Measurements from ENCODE around the gene UCP3.
A peak's percentile ranks its signal among the peaks of the same experiment; 100 is the strongest.

Gene UCP3

DNA sequence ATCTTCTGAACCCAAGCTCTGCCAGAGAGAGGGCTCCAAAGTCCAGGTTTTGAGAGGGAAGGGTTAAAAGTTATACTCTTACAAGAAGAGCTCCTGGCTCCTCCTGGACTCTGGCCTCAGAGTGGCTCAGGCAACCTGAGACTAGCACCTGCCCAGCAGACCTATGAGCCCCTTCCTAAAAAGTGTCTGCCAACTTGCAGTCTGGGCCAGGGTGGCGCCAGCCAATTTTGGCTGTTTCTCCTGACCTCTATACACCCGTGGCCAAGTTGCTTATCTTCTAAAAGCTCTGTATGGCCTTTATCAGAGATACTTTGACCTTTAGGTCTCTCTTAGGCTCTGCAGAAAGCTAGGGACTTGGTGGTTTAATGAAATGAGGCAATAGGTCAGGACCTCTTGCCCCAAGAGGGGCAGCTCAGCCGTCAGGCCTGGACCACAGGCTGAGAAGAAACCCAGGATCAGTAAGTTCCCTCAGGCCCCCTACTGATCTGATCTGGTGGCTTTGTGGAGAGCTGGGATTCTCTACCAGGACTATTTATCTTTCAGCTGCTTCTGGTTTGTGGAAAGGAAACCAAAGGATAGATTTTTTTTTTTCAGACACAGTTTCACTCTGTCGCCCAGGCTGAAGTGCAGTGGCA, 10.3 kb upstream of the UCP3 start:
- DNase-seq (ENCODE audit: low read depth in 1 of 2, low spot score in 1 of 2): no peak

DNA sequence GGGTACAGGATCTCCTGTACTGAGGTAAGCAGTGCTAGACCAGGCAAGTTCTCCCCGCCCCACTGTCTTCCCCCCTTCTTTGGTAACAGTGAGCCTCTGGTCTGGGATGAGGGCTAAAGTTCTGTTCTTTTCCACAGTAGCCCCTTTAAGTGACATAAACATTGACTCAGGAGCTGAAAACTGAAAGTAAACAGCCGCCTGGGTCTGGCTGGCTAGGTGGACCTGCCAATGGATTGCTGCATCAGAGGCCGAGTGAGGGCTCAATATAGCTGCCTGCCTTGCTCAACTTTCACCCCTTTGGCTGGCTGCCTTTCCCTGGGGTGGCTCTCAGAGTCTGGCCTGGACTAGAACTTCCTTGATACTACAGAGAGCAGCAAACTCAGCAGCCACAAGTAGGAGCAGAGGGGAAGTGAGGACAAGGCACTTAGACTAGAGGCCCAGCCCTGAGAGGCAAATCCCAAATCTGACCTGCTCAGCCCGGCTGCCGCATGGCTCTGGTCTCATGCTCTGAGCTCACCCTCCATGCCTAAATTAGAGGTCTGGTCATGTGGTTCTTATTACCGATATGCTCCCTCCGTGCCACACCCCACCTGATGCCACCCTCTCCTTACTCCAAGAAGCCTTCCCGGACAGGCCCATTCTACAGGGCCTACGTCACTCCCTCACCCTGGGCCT, 9.6 kb upstream of the UCP3 start:
- no peak for DNase-seq (ENCODE audit: low read depth in 1 of 2, low spot score in 1 of 2)

DNA sequence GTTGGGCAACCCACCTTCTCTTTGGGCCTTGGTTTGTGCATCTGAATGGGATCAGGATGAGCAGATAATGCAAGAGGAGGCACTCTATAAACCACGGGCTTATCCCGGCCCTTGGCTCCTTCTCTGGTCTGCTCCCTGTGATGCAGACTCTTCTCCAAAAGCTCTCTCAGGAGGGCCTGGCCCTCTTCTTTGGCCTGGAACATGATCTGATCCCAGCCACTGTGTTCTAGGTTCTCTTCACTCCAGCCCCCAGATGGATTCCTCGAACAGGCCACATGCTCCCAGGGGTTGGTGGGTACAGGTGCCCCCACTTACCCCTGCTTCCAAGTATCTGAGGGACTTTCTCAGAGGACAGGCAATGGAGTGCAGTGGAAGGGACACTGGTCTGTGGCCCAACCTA, 8.7 kb upstream of the UCP3 start:
- DNase-seq (ENCODE audit: low read depth in 1 of 2, low spot score in 1 of 2): no peak

DNA sequence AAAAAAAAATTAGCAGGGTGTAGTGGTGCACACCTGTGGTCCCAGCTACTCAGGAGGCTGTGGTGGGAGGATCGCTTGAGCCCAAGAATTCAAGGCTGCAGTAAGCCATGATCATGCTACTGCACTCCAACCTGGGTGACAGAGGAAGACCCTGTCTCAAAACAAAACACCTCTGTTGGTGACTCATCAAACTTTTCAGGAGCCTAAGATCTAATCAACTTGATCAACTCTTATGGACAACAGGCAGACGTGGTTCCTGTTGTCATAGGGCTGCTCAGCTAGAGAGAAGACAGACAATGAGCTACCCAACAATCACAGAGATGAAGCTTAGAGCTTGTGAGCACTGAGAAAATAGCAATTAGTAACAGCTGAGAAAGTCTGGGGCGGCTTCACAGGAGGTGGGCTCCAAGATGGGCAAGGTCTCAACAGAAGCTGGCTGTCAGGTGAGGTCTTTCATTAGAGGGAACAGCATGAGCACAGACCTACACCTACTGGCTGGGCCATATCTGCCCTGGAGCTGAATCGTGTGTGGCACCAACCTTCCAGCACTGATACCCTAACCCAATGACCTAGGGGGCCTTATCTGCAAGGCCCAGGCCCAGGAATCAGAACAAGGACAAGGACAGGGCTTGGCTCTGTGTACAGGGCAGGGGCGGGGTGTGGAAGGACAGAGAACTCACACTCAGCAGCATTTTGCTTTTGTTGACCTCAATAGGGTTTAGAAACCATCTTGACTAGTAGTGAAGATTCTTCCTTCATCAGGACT, 7.2 kb upstream of the UCP3 start:
- DNase-seq (ENCODE audit: low read depth in 1 of 2, low spot score in 1 of 2): no peak

DNA sequence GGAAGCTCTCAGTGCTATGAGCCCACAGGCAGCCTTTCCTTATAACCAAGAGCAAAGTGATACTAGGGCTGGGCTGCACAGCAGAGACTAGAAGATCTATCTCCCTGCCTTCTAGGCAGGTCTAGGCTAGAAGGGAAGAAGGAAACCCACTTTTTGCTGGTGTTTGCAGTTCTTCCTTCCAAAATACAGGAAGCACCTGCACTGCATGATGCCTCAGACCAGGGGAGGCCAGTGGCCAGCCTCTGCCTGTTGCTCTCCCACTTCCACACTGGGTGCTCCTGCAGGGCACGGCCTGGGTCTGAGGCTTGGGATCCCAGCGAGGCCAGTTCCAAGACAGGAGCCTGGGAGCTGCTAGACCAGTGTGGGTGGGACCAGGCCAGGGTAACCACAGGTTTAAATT, 6.0 kb upstream of the UCP3 start:
- no peak for DNase-seq (ENCODE audit: low read depth in 1 of 2, low spot score in 1 of 2)

DNA sequence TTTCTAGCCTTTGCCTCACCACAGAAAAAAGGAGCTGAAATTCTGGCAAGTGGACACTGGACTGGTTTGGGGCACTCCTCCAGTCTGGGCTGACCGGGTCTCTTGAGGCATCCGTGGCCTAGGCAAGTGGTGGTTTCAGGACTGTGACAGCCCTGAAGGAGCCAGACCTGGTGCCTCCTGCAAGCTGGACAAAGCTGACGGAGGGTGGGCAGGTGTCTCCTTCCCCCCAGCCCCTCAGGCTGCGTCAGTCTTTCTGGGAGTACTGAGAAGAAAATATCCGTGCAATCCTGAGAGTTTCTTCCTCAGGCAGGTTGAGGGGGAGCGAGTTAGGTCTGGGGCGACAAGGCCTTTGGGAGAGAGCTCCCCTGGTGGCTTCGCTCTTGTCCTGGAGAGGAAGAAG, 4.3 kb upstream of the UCP3 start:
- DNase-seq (ENCODE audit: low read depth in 1 of 2, low spot score in 1 of 2): no peak

DNA sequence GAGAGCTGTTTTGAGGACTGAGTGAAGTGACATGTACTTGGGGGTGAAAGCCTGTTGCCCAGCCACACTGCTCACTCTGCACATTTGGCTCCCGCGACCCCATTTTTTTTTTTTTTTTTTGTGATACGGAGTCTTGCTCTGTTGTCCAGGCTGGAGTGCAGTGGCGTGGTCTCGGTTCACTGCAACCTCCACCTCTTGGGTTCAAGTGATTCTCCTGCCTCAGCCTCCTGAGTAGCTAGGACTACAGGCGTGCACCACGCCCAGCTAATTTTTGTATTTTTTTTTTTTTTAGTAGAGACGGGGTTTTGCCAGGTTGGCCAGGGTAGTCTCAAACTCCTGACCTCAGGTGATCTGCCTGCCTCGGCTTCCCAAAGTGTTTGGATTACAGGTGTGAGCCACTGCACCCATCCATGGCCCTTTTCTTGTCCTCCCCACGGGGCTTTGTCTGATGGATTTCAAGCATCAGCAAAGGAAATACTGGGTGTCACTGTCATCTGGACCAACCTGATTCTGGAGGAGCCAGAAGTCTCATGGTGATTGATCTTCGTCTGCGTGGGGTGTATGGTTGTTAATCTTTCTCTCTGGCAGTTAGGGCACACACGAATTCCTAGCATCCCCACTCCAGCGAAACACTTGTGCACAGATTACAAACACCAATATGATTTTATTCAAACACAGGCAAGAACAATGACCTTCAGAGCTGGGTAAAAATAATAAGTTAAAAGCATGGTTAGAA, 3.4 kb upstream of the UCP3 start:
- no peak for DNase-seq (ENCODE audit: low read depth in 1 of 2, low spot score in 1 of 2)

DNA sequence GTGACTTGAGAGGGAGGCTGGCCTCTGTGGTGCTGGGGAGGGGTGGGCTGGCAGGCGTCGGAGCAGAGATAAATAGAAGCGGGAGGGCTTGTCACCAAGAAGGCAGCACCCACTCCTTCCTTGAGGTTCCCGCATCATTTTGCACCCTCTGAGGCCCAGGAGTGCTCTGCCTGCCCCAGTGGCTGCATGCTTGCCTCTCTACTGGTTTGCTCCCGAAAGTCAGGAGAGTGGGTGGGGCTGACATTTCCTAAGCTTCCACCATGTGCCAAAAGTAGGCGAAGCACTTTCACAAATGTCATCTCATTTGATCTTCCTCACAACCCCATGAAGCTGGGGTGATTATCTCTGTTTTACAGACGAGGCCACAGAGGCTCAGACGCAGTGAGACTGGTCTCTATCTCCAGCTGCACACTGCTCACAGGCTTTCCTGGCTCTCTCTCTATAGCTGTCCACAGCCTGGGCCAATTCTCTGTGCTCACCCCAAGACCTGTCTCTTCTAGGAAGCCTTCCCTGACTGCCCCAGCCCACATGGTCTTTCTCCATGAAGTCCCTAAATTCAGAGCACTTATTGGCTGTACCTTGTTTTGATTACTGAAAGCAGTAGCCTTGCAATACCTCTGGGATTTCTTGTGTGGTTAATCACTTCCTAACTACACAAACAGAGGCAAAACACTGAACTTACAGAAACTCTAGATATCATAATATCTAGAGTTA, 2.6 kb upstream of the UCP3 start:
- no peak for DNase-seq (ENCODE audit: low read depth in 1 of 2, low spot score in 1 of 2)

DNA sequence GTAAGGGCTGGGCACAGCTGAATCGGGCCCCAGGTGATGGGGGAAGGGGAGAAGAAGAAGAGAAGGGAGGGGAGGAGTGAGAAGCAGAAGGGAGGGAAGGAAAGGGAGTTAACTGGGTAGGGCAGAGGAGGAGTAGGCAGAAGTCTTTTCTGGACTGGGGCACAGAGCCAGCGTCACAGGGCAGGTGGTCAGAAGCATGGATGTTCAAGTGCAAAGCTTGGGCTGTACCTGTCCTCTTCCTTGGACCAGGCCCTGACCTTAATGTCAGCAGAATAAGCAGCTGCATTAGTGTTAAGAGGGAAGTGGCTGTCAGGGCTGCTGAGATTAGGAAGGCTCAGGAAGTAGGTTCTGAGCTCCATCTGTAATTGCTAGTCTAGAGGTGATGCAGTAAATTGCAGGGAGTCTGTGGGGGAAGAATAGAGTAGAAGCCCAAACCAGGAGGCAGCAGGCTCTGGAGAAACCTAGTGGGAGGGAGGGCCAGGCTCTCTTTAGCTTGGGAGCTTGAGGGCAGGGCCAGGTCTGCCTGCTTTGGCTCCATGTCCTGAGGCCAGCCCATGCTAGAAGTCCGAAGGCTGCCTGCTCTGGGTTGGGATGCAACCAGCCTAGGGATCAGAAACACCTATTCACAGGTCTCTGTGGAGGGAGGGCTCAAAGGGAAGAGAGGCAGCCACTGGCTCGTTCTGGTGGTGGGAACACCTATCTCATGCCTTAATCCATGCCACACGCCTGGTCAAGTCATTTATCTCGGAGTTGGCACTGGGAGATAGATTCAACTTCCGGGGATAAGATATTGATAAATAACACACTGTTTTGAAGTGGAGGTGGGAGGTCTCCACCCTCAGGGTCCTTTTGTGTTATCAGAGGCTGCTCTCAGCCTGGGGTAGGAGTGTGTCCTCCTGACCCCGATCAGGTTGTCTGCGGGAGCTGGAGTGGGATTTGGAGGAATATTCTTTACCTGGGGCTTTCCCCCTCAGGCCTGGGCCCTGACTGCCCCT, 1.7 kb upstream of the UCP3 start:
- DNase-seq (ENCODE audit: low read depth in 1 of 2, low spot score in 1 of 2): no peak

DNA sequence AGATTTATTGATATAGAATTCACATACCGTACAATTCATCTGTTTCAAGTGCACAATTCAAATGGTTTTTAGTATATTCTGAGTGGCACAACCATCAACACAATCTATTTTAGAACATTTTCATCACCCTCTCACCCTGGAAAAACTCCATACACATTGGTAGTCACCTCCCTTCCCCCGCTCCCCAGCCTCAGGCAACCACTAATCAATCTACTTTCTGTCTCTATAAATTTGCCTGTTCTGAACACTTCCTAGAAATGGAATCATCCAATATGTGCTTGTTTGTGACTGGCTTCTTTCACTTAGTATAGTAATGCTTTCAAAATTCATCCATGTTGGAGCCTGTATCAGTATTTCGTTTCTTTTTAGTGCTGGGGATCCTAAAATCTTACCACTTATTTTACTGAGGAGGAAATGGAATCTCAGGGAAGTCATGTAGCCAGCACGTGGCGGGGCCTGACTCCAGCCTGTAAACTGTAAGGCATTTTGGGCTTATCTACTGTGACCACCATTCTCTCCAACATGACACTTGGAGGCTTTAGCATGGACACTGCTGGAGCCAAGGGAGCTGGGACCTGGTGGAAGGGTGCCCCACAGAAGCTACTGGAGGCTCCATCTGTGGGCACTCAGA, 905 bp upstream of the UCP3 start:
- DNase-seq (ENCODE audit: low read depth in 1 of 2, low spot score in 1 of 2): no peak

DNA sequence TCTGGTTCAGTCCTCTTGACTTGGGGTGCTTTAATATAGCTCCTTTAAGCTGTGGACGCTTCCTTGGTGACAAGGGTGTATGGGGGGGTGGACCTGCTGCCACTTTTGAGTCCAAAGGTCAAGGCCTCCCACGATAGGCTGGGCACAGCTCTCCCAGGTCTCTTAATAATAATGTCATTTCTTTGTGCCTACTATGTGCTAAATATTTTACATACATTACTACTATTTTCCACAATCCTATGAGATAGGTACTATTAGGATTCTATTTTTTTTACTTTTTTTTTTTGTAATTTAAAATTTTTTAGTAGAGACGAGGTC, 304 bp upstream of the UCP3 start:
- DNase-seq (ENCODE audit: low read depth in 1 of 2, low spot score in 1 of 2): no peak

DNA sequence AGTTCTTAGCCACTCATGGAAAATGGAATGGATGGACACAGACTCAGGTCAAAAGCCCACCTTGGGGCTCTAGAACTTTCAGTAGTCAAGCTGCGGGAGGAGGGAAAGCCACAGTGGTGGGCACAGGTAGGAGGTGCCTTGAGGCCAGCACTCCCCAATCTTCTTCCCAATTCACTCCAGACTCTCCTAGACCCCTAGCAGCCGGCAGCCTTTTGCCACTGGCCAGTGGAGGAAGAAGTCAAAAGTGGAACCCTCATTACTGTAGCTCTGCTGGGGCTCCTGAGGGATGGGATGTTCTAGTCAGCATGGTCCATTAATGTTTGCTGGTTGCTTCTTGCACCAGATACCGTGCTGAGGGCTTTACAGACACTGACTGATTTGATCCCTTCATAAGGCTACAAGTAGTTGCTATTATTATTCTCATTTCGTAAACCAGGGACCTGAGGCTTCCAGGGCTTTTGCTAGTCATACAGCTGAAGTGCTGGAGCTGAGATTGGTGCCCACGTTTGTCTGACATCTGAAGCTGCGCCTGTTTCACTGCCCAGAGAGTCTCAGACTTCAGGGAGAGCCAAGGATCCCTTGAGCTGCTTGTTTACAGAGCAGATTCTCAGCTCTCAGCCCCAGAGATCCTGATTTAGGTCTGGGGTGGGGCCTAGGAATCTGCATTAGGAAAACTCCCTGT, 1.1 kb downstream of the UCP3 start:
- DNase-seq (ENCODE audit: low read depth in 1 of 2, low spot score in 1 of 2): no peak

DNA sequence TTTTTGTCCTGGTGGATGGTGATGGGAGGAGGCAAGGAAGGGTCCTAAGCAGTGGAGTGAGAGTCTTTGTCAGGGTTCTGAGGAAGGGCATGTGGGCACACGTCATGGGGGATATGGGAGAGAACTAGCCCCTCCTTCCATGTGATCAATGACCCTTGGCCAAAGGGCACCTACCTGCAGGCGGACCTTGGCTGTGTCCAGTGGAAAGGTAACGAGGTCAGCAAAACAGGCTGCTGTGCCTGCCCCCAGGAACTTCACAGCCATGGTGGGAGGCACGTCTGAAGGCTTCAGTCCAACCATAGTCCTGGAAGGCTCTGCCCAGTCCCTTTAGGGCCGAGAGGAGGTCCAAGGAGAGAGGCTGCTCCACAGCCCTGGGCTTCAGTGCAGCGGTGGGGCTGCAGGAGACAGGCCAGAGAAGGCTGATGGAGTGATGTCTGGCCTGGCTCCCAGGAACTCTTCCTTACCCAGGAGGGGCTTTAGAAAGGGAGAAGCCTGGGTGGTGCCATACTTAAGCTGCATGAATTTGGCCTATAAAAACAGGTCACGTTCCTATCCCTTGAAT, 2.1 kb downstream of the UCP3 start:
- DNase-seq (ENCODE audit: low read depth in 1 of 2, low spot score in 1 of 2): no peak

DNA sequence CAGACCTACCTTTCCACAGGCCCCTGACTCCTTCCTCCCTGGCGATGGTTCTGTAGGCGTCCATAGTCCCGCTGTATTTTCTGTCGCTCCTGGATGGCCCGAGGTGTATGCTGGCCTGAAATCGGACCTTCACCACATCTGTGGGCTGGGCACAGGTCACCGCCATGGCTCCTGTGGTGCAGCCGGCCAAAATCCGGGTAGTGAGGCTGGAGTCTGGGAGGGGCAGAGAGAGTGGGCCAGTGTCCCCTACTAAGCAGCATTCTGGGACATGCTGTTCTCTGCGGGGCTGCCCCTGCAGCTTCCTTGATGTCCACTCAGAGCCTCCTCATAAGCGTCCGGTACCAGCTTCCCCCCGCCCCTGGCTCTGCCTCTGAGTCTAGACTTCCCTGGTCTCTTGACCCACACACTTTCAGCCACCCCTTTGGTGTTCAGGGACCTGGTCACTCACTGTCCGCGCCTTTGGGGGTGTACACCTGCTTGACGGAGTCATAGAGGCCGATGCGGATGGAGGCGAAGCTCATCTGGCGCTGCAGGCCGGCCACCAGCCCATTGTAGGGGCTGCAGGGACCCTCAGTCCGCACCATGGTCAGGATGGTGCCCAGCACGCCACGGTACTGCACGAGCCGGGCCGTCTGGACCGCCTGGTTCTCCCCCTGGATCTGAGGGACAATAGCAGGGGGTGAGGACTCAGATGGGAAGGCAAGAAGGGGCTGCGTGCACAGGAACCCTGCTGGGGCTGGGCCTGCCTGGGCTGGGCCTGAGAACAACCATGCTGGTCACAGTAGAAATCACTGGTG, 3.0 kb downstream of the UCP3 start:
- no peak for DNase-seq (ENCODE audit: low read depth in 1 of 2, low spot score in 1 of 2)

DNA sequence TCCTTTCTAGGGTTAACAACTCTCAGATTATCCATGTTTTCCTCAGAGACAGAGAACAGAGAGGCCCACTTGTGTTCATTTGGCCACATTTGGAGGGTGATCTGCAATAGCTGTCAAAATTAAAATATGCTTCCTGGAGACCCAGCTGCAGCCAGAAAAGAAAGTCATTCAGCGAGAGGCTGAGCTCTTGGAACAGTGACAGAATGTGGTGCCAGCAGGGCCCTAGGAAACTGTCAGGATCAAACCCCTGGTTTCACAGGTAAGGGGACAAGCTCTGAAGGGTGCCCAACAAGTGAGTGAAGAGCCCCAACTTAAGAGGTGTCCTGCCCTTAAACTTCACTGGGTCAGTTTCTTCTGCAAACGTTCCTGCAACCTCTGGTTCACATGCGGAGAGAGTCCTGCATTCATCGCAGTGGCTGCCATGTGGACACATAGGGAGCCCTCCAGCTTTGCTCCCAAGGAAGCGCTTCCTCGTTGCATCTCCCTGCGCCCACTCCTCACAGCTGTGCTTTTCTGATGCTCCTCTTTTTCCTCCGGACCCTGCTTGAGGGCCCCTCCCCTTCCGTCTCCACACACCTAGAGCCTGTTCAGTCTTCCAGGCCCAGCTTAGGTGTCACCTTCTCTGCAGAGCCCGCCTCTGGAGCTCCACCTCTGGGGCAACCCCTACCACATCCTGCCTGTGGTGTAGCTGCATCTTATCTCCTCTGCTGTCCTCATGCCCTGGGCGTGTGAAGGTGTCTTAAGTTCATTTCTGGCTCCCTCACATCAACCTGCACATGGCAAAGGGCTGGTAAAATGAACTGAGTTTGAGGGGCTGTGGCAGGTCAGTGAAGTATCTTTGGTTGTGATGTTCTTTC, 3.9 kb downstream of the UCP3 start:
- peak; percentile 52 to 66 for DNase-seq (ENCODE audit: low read depth in 1 of 2, low spot score in 1 of 2)

DNA sequence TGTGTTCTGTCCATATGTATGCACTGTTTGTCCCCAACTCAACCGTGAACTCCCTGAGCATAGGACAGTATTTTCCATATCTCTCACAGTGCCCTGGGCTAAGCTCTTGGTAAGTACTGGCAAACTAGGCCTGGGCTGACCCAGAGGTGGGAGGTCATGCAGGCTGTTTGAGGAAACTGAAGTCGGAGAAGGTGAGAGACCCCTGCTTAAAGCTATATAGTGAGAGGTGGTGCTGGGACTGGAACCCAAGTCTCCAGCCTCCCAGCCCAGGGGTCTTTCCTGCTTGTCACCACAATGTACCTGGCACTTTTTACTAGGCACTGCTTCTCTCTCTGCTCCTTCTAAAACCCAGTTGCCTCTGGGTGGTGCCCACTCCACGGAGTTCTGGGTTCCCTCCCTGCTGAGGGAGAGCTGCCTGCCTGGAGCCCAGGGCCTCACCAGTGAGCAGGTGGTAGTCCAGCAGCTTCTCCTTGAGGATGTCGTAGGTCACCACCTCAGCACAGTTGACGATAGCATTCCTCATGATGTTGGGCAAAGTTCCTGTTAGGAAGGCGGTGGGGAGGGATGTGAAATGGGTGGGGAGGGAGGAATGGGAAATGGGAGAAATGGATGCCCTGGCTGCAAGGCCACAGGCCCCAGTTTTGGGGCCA, 4.7 kb downstream of the UCP3 start:
- no peak for DNase-seq (ENCODE audit: low read depth in 1 of 2, low spot score in 1 of 2)

DNA sequence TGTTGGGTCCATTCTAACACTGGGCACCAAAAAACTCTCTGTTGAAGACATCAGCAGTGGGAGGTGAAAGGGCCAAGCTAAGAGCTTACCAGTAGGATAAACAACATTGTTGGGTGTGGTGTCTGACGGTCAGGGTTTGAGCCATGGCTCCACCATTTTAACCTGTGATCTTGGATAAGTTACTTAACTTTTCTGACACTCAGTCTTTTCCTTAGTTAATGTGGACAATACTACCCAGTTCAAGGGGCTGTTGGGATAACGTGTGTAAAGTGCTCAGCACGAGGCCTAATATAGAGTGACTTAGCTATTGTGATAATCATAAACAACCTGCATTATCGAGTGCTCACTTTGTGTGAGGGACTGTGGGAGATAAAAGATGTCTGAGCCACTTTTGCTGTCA, 6.1 kb downstream of the UCP3 start:
- DNase-seq (ENCODE audit: low read depth in 1 of 2, low spot score in 1 of 2): no peak

Data from stimulated activated CD4-positive, alpha-beta T cell treated with anti-CD3 and anti-CD28 coated beads, Interleukin-15, amount 100 ng/mL, for 1 hour (primary cell).